MV-4-11 (cell line): Measurements from ENCODE around the gene SCAPER.

Experiments used
- DNase-seq: peaks from one replicate; lab custom pipeline; 2025; lab: John Stamatoyannopoulos, UW

The SCAPER gene

GRCh38 chr15:76398317-76399104 is 506.6 kb downstream of the SCAPER start:
- DNase-seq, result no peak

- DNase-seq, result no peak
These were observed 511.5 kb downstream of the SCAPER start for GRCh38 chr15:76393614-76394013.

- DNase-seq, result no peak
These were observed 513.3 kb downstream of the SCAPER start for GRCh38 chr15:76391847-76392246.

- no peak for DNase-seq
These were observed 513.8 kb downstream of the SCAPER start for GRCh38 chr15:76391309-76391708.

GRCh38 chr15:76390571-76390970 is 514.6 kb downstream of the SCAPER start:
- DNase-seq, result no peak

- DNase-seq, result no peak
These were observed 518.2 kb downstream of the SCAPER start for GRCh38 chr15:76386926-76387325.

GRCh38 chr15:76386178-76386577 is 519.0 kb downstream of the SCAPER start:
- no peak for DNase-seq

- DNase-seq, result no peak
These were observed 520.7 kb downstream of the SCAPER start for GRCh38 chr15:76384409-76384808.

- DNase-seq, result no peak
These were observed 522.0 kb downstream of the SCAPER start for GRCh38 chr15:76382987-76383728.

- no peak for DNase-seq
These were observed 523.8 kb downstream of the SCAPER start for GRCh38 chr15:76381366-76381765.

GRCh38 chr15:76380249-76380648 is 524.9 kb downstream of the SCAPER start:
- no peak for DNase-seq

GRCh38 chr15:76378691-76379090 is 526.4 kb downstream of the SCAPER start:
- no peak for DNase-seq

- no peak for DNase-seq
These were observed 527.4 kb downstream of the SCAPER start for GRCh38 chr15:76377751-76378150.

GRCh38 chr15:76377217-76377616 is 527.9 kb downstream of the SCAPER start:
- DNase-seq, result no peak

GRCh38 chr15:76376816-76377215 is 528.3 kb downstream of the SCAPER start:
- DNase-seq, result no peak

GRCh38 chr15:76376029-76376428 is 529.1 kb downstream of the SCAPER start:
- no peak for DNase-seq

- no peak for DNase-seq
These were observed 537.0 kb downstream of the SCAPER start for GRCh38 chr15:76368122-76368621.

- DNase-seq, result peak; percentile 26
These were observed 538.4 kb downstream of the SCAPER start for GRCh38 chr15:76366714-76367113.

GRCh38 chr15:76363251-76363650 is 541.9 kb downstream of the SCAPER start:
- DNase-seq, result no peak

- no peak for DNase-seq
These were observed 544.7 kb downstream of the SCAPER start for GRCh38 chr15:76360416-76360815.

GRCh38 chr15:76359152-76359551 is 546.0 kb downstream of the SCAPER start:
- no peak for DNase-seq

GRCh38 chr15:76358453-76358852 is 546.7 kb downstream of the SCAPER start:
- no peak for DNase-seq

GRCh38 chr15:76354823-76355440 is 550.2 kb downstream of the SCAPER start:
- DNase-seq, result no peak
